Activated CD4-positive, CD25-positive, alpha-beta regulatory T cell treated with anti-CD3 and anti-CD28 coated beads, Interleukin-2, amount 50 U/mL, for 72 hours (primary cell): ENCODE measurements around the gene RBM39.
"Not testable (repeated sequence)": the region's sequence is repeated elsewhere in the genome, so short reads cannot be mapped to it uniquely, and the experiment has no call there.

Experiments used
- DNase-seq: peaks from one replicate; pipeline ENCODE4 v3.0.0; 2021

RBM39 gene

GRCh38 chr20:35750611-35751010 is 8.6 kb upstream of the RBM39 start:
- no peak for DNase-seq

GRCh38 chr20:35744492-35744841 is 2.4 kb upstream of the RBM39 start:
- DNase-seq: not testable (repeated sequence)

GRCh38 chr20:35743693-35744491 is 1.8 kb upstream of the RBM39 start:
- DNase-seq: no peak

GRCh38 chr20:35742741-35743523 is 872 bp upstream of the RBM39 start:
- no peak for DNase-seq

- DNase-seq: no peak
Measured at GRCh38 chr20:35739294-35740163, 2.5 kb downstream of the RBM39 start.

GRCh38 chr20:35738410-35739179 is 3.5 kb downstream of the RBM39 start:
- no peak for DNase-seq

- no peak for DNase-seq
Measured at GRCh38 chr20:35737865-35738333, 4.2 kb downstream of the RBM39 start.

- no peak for DNase-seq
Measured at GRCh38 chr20:35735826-35736470, 6.1 kb downstream of the RBM39 start.

GRCh38 chr20:35734777-35735649 is 7.0 kb downstream of the RBM39 start:
- no peak for DNase-seq

GRCh38 chr20:35734374-35734773 is 7.7 kb downstream of the RBM39 start:
- DNase-seq: no peak

- no peak for DNase-seq
Measured at GRCh38 chr20:35732644-35732982, 9.4 kb downstream of the RBM39 start.

GRCh38 chr20:35731862-35732643 is 10.0 kb downstream of the RBM39 start:
- no peak for DNase-seq

- DNase-seq: no peak
Measured at GRCh38 chr20:35731469-35731788, 10.6 kb downstream of the RBM39 start.

GRCh38 chr20:35730583-35731468 is 11.2 kb downstream of the RBM39 start:
- no peak for DNase-seq

- DNase-seq: no peak
Measured at GRCh38 chr20:35729836-35730582, 12.1 kb downstream of the RBM39 start.

GRCh38 chr20:35729283-35729807 is 12.7 kb downstream of the RBM39 start:
- no peak for DNase-seq

GRCh38 chr20:35726842-35727711 is 15.0 kb downstream of the RBM39 start:
- no peak for DNase-seq
